Erythroblast (primary cell): ENCODE results near the gene MYO1D.

Source experiments
- GATA1 ChIP-seq: IDR thresholded peaks from 2 replicates; pipeline ENCODE4 v1.6.1; 2011; ENCODE audit warnings: low read depth, mild to moderate bottlenecking, control low read depth, low read length, moderate library complexity
- POLR2A ChIP-seq: IDR thresholded peaks from 2 replicates; pipeline ENCODE4 v1.6.1; 2011; ENCODE audit warnings: mild to moderate bottlenecking, low read length

DNA sequence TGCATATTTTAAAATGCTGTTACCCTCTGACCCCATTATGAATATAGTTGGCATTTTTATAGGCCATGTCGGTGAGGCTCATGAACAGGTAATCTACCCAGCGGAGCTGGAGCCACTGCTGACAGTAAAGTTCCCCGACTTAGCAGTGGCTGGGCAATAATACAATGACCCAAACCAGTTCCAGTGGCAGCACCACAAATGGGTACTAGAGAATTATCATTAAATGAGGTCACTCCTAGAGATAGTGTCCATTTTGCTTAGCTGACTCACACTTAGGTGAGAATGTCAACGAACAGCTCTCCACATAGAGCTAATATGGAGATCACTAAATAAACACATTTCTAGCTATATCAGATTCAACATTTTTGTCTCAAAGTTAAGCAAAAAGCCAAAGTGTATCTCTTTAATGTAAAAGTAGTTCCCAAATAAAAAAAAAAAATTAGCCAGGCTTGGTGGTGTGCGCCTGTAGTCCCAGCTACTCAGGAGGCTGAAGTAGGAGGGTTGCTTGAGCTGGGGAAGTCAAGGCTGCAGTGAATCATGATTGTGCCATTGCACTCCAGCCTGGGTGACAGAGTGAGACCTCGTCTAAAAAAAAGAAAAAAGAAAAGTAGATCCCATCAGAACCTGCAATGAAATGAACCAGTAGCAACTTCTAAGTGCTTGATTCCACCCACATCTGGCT is 7.4 kb downstream of the MYO1D start:
- no peak for TF ChIP-seq POLR2A
- TF ChIP-seq GATA1: no peak
